HG02759 (cell line): ENCODE results near the gene ABCB11.
"Not testable (repeated sequence)": the region's sequence is repeated elsewhere in the genome, so short reads cannot be mapped to it uniquely, and the experiment has no call there.

Experiments used
- ATAC-seq: cut with Tn5 transposase; IDR thresholded peaks from one replicate; pipeline ENCODE4 v1.9.1; 2021; ENCODE audit warnings: mild to moderate bottlenecking, moderate library complexity; ENCODE audit not compliant: unreplicated experiment

The ABCB11 gene

DNA sequence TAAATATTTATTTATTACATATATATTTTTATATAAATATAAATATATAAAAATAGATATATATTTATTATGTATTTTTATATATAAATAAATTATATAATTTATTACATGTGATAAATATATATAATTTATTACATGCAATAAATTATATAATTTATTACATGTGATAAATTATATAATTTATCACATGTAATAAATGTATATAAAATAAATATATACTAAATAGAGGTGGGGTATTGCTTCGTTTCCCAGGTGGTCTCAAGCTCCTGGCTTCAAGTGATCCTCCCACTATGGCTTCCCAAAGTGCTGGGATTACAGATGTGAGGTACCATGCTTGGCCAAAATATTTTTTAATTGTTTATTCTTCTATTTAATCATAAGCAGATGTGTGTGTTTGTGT, 133.7 kb downstream of the ABCB11 start:
- ATAC-seq, result no peak

DNA sequence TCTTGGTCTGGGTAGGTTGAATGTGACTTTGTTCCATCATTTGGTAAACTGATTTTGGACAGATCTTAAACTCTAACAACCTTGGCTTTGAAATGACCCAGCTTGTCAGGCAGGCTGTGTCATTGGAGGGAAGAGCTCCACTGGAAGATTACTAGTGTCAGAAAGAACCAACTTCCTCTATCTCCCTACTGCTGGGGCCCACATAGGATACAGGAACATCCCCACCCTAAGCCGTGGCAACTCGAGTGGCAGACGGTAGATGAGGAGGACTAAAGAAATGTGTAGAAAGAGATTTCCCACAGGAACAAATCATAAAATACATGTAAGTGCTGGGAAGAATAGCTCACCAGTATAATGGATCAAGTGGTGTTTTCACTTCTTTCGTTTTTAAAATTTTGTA, 134.3 kb downstream of the ABCB11 start:
- no peak for ATAC-seq

DNA sequence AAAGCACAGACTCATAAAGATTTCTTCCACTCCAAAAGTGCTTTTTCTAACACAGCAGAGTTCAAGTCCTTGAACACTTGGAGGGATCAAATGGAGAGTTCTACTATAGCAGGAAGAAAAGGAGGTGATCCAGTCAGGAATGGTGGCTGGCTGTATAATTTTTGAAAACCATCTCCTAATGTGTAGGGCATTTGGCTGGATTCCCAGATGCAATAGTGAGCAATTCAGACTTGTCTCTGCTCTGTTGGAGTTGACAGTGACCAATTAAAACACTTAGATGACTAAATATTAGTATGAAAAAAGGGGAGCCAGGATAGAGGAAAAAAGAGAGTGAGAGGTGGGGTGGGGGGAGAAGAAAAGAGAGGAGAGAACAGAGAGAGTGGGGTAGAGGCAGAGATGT, 135.4 kb downstream of the ABCB11 start:
- ATAC-seq, result no peak

DNA sequence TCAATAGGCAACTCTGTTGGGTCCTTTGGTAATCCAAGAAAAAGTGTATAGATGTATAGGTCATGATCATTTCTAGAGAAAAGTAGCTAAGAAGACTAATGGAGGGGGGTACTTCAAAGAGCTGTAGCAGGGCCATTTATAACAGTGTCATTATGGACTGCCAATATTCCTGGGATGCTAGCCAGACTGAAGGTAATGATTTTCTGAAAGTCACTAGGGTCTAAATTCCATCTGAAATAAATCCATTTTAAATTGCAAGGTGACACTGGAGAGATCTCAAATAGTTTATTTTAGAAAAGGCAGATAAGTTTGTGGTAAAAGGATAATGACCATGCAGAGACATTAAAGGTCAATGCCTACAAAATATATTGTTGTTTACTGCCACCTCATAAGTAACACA, 136.4 kb downstream of the ABCB11 start:
- no peak for ATAC-seq

DNA sequence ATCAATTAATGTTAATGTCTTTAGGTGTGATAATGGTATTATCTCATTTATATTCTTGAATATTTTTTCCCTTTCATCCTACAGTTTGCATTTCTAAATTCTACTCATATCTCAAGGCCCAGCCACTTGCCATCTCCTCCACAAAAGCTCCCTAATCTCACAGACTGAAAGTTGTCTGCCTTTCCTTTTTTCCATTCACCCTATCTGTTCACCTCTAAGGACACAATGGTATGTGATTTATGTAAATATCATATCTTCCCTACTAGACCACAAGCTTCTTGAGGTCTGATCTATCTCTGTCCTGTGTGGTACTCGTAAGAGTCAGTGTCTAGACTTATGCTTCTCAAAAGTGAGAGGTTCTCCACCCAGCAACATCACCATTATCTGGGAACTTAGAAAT, 137.0 kb downstream of the ABCB11 start:
- no peak for ATAC-seq

DNA sequence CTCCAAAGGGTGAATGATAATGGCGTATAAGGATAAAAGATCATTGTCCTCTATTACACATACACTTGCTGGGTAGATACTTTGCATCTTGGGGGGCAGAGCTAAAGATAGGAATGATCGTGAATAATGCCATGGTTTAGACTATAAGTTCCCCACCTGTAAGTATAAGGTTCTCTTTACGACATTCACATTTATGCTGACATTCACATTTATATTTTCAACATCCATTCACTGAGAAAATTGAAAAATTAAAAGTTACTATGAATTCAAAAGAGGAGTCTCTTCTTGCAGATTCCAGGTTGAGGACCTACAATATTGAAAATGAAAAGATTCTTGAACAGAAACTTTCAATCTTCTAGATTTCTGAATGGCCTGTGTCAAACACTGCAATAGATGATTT, 138.8 kb downstream of the ABCB11 start:
- no peak for ATAC-seq

DNA sequence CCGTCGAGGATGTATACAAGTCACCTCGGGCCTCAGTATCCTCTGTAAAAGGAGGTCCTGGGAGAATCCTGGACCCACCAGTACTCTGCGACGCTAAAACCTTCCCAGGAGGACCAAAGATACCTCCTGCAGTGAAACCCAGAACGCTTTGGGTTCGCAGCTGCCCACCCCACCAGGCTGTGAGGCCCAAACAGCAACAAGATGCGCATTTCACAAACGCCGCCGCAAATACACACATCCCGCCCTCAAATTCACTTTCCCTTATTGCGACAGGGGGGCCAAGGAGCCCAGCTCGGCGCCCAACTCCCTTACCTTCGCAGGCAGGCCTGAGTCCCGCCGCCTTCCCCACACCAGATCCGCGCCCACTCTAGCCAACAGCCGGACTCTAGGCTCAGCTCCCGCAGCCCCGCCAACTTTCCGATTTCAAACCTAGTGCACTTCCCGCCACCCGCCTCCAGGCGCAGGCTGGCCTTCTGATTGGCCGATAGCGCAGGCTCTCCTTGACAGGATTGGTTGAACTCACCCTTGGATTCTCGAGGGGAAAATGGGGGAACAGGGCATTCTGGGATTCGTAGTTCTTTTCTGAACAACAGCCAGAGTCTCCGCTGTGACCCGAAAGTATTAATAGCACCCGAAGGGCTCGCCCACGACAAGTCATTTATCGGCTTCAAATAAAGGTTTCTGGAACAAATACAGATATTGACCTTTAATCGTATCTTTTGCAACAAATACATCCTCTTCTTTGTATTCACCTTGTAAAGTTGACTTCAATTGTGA, 140.9 kb downstream of the ABCB11 start, which contains the start of gene SPC25:
Gene SPC25 (minus strand): TSS at position 425 of the 777 bp plus-strand sequence. CDS start 911 bp downstream, outside the sequence.
- peak; percentile 100 for ATAC-seq

DNA sequence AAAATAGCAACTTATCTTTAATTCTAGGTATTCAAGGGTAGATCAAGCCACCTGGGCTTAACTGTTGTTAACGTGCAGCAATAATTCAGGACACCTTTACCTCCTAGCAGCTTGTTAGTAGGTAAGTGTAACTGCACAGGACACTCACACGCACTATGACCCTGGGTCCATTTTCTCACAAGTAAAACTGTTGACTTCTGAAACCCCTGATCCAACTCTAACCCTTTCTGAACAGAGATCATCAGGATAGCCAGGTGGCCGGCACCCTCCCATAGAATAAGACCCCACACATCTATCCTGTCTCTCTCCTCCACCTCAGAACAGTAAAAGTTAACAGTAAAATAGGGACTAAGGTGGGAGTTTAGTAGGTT, 141.5 kb downstream of the ABCB11 start:
- no peak for ATAC-seq

DNA sequence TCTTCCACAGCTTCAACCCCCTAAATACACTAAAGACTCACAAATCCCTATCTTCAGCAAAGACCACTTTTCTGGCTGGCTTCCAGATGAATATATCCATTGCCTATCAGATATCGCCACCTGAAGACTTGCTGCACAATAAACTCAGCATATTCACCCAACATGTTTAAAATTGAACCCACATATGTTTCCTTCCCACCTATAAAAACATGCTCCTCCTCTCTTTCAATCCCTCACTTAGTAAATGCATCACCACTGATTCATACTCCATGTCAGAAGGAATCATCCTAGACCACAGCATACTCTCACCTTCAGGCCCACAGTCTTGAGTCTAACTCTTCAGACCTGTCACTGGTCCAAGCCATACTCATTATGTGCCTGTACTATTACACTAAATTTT, 146.1 kb downstream of the ABCB11 start:
- ATAC-seq, result no peak

DNA sequence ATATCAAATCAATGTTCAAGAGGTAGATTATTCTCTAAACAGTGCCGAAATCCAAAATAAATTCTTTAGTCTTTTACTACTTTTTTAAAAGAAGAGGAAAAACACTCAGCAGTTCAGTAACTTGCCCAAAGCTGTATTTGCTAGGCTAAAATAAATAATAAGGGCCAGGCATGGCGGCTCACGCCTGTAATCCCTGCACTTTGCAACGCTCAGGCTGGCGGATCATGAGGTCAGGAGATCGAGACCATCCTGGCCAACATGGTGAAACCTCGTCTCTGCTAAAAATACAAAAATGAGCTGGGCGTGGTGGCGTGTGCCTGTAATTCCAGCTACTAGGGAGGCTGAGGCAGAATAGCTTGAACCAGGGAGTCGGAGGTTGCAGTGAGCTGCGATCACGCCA, 149.0 kb downstream of the ABCB11 start:
- not testable (repeated sequence) for ATAC-seq

DNA sequence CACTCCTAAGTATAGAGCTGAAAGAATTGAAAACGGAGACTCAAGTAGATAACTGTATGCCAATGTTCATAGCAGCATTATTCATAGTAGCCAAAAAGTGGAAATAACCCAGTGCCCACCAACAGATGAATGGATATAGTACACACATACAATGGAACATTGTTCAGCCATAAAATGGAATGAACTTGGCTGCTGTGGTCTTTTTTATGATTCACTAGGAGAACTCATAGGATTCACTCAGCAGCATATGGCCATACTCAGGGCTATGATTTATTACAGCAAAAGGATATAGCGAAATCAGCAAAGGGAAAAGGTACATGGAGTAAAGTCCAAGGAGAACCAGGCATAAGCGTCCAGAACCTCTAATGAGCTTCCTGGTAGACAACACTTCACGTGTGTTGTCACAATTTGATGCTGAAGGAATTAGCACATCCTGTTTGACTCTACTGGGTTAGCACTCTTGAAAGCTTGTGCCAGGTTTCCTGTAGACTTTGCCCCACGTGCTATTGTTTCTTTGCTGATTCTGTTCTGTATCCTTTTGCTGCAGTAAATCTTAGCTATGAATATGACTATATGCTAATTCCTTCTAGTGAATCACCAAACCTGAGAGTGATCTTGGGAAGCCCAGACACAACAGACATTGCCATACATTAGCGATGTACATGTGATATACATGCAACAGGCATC, 156.6 kb downstream of the ABCB11 start:
- ATAC-seq, result no peak

DNA sequence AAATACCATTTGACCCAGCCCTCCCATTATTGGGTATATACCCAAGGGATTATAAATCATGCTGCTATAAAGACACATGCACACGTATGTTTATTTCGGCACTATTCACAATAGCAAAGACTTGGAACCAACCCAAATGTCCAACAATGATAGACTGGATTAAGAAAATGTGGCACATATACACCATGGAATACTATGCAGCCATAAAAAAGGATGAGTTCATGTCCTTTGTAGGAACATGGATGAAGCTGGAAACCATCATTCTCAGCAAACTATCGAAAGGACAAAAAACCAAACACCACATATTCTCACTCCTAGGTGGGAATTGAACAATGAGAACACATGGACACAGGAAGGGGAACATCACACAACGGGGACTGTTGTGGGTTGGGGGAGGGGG, 160.3 kb downstream of the ABCB11 start:
- not testable (repeated sequence) for ATAC-seq
